OCI-LY7 (cell line): Measurements from ENCODE around the gene ATP5MC2.
"Not testable (repeated sequence)": the region's sequence is repeated elsewhere in the genome, so short reads cannot be mapped to it uniquely, and the experiment has no call there.

Experiments used
- EZH2phosphoT487 ChIP-seq: fragments of 200-600 bp; sonication (generic); IDR thresholded peaks from 2 replicates; pipeline ENCODE4 v1.6.1; 2018; ENCODE audit warnings: low read depth, borderline replicate concordance, mild to moderate bottlenecking, mixed run types, antibody characterized with exemption, low read length, moderate library complexity, mixed read lengths
- TF ChIP-seq, protein P1 (sequence below): fragments of 200-600 bp; sonication (generic); conservative IDR thresholded peaks from 2 replicates; pipeline ENCODE4 v1.5.1; 2014; ENCODE audit warnings: mild to moderate bottlenecking, antibody characterized with exemption, low read length, moderate library complexity, mixed read lengths

DNA sequence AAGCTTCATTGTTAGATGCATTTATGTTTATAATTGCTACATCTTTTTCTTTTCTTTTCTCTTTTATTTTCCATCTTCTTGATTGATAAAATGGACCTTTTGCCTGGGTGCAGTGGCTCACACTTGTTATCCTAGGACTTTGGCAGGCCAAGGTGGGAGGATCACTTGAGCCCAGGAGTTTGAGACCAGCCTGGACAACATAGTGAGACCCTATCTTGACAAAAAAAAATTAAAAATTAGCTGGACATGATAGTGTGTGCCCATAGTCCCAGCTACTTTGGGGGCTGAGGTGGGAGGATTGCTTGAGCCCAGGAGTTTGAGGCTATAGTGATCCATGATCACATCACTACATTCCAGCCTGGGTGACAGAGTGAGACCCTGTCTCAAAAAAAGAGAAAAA, 40.2 kb downstream of the ATP5MC2 start:
- TF ChIP-seq, protein P1, sequence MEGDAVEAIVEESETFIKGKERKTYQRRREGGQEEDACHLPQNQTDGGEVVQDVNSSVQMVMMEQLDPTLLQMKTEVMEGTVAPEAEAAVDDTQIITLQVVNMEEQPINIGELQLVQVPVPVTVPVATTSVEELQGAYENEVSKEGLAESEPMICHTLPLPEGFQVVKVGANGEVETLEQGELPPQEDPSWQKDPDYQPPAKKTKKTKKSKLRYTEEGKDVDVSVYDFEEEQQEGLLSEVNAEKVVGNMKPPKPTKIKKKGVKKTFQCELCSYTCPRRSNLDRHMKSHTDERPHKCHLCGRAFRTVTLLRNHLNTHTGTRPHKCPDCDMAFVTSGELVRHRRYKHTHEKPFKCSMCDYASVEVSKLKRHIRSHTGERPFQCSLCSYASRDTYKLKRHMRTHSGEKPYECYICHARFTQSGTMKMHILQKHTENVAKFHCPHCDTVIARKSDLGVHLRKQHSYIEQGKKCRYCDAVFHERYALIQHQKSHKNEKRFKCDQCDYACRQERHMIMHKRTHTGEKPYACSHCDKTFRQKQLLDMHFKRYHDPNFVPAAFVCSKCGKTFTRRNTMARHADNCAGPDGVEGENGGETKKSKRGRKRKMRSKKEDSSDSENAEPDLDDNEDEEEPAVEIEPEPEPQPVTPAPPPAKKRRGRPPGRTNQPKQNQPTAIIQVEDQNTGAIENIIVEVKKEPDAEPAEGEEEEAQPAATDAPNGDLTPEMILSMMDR = not testable (repeated sequence)
- TF ChIP-seq EZH2phosphoT487 = not testable (repeated sequence)
